VCaP (cell line): Measurements from ENCODE around the gene PEX26.
"Not testable (repeated sequence)": the region's sequence is repeated elsewhere in the genome, so short reads cannot be mapped to it uniquely, and the experiment has no call there.

Source experiments
- H3K27ac ChIP-seq: fragments of 450-650 bp; 2 replicates; pipeline ENCODE4 v1.5.1; 2017
- TF ChIP-seq, protein P1 (sequence below): fragments of 450-650 bp; conservative IDR thresholded peaks from 2 replicates; pipeline ENCODE4 v1.5.1; 2017; ENCODE audit warnings: mild to moderate bottlenecking, moderate library complexity

PEX26 gene

DNA sequence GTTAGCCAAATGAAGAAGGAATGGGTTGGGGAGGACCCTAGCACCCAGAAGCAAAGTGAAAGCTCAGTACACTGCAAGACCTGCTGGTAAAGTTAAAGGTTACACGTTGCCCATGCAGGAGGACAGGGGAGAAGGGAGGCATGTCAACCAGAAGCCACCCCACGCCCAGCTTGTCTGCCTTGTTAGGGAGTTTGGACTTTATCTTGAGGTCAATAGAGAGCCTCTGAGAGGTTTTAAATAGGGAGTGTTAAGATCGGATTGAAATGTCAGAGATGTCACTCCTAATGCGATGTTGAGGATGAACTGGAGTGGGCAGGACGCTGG is 18.7 kb upstream of the PEX26 start:
- TF ChIP-seq, protein P1, sequence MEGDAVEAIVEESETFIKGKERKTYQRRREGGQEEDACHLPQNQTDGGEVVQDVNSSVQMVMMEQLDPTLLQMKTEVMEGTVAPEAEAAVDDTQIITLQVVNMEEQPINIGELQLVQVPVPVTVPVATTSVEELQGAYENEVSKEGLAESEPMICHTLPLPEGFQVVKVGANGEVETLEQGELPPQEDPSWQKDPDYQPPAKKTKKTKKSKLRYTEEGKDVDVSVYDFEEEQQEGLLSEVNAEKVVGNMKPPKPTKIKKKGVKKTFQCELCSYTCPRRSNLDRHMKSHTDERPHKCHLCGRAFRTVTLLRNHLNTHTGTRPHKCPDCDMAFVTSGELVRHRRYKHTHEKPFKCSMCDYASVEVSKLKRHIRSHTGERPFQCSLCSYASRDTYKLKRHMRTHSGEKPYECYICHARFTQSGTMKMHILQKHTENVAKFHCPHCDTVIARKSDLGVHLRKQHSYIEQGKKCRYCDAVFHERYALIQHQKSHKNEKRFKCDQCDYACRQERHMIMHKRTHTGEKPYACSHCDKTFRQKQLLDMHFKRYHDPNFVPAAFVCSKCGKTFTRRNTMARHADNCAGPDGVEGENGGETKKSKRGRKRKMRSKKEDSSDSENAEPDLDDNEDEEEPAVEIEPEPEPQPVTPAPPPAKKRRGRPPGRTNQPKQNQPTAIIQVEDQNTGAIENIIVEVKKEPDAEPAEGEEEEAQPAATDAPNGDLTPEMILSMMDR: no peak
- H3K27ac ChIP-seq: no peak overlapping the region

DNA sequence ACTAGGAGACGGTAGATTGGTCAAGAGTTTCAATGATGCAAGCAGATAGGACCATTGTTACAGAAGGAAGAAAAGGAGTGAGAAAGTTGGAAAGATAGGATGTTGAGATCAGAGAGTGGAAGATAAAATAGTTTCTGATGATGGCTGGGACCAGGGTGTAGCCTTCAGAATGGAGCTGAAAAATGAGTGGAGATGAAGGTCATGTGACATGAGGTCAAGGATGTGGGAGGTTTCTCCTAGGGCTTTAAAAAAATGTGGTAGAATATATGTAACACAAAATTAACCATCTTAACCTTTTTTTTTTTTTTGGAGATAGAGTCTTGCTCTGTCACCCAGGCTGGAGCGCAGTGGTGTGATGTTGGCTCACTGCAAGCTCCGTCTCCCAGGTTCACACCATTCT is 18.3 kb upstream of the PEX26 start:
- TF ChIP-seq, protein P1: no peak
- no peak overlapping the region for H3K27ac ChIP-seq

DNA sequence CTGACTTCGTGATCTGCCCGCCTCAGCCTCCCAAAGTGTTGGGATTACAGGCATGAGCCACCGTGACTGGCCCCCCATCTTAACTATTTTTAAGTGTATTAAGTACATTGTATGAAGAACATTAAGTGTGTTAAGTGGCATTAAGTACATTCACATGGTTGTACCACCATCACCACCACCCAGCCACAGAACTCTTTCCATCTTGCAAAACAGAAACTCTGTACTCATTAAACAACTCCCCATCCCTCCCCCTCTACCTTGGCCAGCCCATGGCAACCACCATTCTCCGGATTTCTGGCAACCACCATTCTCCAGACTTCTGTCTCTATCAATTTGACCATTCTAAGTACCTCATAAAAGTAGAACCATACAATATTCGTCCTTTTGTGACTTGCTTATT is 17.8 kb upstream of the PEX26 start:
- TF ChIP-seq, protein P1: no peak
- no peak overlapping the region for H3K27ac ChIP-seq

DNA sequence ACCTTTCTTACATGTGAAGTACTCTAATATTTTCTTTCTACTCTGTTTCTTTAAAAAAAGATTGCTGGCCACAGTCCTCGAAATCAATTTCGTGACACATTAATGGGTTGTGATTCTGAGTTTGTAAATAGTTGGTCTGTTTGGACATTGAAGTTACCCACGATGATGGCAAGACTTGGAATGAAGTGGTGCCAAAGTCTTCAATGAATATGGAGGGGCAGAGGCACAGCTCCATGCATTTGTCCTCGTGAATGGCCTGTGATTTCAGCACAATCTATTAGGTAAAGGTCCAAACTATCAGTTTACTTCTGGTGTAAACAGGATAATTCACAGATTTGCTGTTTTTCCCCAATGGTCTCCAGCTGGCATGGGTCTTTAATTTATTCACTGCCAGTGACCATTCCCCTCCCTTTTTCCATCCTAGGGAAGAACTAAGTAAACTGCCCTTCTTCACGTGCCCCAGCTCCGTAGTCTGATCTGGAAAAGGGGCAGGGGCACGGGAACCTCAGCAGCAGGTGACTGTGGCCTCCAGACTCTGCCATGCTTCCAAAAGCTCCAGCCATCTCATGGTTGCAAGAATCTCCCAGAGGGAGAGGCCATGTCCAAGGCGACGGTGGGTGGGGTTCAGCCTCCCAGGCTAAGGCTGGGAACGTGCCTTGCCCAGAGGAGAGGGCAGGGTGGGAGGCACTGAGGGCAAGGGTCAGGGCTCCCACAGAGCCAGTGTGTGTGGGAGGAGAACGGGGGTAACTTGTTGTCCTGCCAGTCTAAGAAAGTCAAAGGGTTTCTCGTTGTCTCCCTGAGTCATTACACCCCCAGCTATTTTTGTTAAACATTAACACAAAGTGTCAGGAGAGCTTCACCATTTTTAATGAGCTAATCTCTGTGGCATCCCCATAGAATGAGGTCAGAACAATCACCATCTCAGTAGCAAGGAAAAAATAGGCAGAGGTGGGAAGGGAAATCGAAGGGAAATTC is 16.9 kb upstream of the PEX26 start:
- H3K27ac ChIP-seq: no peak overlapping the region

DNA sequence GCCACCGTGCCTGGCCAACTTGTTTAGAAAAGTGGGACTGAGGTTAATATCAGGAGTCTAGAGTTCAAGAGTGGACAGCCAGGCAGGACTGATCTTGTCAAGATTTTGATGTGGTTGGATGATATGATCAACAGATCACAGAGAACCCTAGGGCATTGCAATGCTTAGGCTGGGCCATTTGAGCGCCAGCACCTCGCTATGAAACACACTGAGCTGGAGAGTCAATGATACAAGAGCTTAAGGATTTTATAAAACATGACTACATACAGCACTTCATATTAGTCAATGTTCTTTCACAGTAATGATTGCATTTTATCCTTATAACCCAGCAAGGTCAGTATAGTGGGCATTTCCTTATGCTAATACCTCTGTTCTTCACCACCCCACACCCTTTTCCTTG is 15.4 kb upstream of the PEX26 start:
- H3K27ac ChIP-seq: no peak overlapping the region
- TF ChIP-seq, protein P1: no peak

More for the DNA sequence above, 16.9 kb upstream of the PEX26 start:
- TF ChIP-seq, protein P1: no peak

DNA sequence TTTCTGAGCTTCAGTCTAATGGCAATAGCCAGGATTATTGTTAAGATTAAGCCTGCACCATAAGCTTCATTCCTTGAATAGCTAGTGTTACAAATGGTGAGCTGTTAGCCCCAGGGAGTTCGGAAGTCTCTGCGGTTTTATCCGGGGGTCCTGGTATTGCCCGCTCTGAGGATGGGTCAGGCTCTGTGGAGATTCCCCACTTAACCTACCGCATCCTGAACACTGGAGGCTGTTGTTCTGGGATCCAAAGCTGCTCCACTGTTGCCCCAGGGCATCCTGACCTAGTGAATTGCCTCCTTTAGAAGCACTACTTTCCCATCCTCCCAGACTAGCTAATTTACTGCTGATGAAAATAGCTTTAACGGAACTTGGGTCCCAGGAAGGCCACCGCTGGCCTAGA is 14.5 kb upstream of the PEX26 start:
- H3K27ac ChIP-seq: no peak overlapping the region
- TF ChIP-seq, protein P1: no peak

DNA sequence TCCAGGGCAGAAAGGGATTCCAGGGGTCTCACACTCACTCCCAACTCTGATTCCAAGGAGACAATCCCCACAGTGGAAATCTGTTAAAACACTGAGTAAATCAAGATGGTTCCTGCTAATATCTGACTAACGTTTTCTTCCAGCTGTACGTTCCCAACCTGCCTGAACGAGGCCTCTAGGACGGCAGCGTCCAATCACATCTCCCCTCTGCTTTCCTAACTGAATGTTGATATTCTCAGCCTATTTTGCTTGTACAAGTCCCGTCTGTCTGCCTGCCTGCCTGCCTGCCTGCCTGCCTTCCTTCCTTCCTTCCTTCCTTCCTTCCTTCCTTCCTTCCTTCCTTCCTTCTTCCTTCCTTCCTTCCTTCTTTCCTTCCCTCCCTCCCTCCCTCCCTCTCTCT is 14.1 kb upstream of the PEX26 start:
- H3K27ac ChIP-seq: not testable (repeated sequence)

DNA sequence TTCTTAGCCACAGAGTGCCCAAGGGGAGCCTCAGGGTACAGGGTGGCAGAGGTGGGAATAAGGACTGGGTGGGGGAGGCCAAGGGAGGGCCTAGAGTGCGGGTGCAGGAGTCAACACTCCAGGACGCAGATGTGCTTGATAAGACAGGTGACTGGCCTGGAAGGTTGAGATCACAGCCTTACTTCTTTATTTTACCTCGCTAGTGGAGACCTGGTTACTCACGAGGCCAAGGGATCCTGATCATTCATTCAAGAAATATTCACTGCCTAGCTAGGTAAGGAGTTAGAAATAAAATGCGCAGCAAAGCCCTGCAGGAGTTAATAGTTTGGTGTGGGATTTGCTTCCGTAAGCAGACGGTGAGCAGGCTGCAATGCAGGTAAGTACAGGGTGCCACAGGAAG is 13.2 kb upstream of the PEX26 start:
- TF ChIP-seq, protein P1: no peak
- no peak overlapping the region for H3K27ac ChIP-seq
